Mucosa of descending colon (tissue), 3 donors: Measurements from ENCODE around the gene COMMD6. TPM values are rescaled to one million over a fixed set of nuclear protein-coding genes. Genes with fewer than 3 reads are reported as not detected.

Experiments
- ATAC-seq: fragments of 200-7000 bp; cut with Tn5 transposase; one replicate; pipeline ENCODE4 v1.9.1; 2020; ENCODE audit warnings: mild to moderate bottlenecking, moderate library complexity
- DNase-seq, 3 donors: peaks; one replicate each; pipeline ENCODE4 v3.0.0-alpha.2; 2020
- H3K36me3 ChIP-seq: fragments of 200-600 bp; one replicate; pipeline ENCODE4 v1.8.0; 2021; ENCODE audit warnings: low read depth, mild to moderate bottlenecking
- H3K4me1 ChIP-seq: fragments of 200-600 bp; one replicate; pipeline ENCODE4 v1.8.0; 2021; ENCODE audit warnings: low read depth, mild to moderate bottlenecking
- H3K4me3 ChIP-seq: fragments of 200-600 bp; one replicate; pipeline ENCODE4 v1.8.0; 2021; ENCODE audit warnings: mild to moderate bottlenecking
- H3K9me3 ChIP-seq: fragments of 200-600 bp; one replicate; pipeline ENCODE4 v1.8.0; 2021; ENCODE audit warnings: mild to moderate bottlenecking
- intact Hi-C, 2 donors: fragments of 100-400 bp; cut with DNase I in 1 of 2; cut with micrococcal nuclease in 1 of 2; formaldehyde crosslinking; loops; one replicate each; pipeline versions ENCODE4 v1.11.0 to v1.11.1; 2022; cut with DNase I, micrococcal nuclease
- total RNA-seq, 3 donors: library from RNA; stranded (reverse); fragmentation: NEBNext Ultra II Directional in 2 of 3; extraction: Animal tissue kit (Norgen Biotek cat#: 25700) in 2 of 3; gene quantifications; one replicate each; pipeline versions ENCODE4 v1.2.1 to v1.2.4, GENCODE V29; 2021 to 2023
- TF ChIP-seq, protein P1 (sequence below): fragments of 200-600 bp; IDR thresholded peaks from one replicate; pipeline ENCODE4 v1.8.0; 2022; ENCODE audit warnings: antibody characterized with exemption, mild to moderate bottlenecking
- donor health status: DM: no; HTN: no; CAD: no; lungs with moderate emphysema.
- donor health status: DM: no; HTN: no; CAD: no.
- donor health status: DM: no; HTN: yes; CAD: no.

The COMMD6 gene
- total RNA-seq, 3 donors from 2014 or later: 97.9 to 192 (median 132) TPM

DNA sequence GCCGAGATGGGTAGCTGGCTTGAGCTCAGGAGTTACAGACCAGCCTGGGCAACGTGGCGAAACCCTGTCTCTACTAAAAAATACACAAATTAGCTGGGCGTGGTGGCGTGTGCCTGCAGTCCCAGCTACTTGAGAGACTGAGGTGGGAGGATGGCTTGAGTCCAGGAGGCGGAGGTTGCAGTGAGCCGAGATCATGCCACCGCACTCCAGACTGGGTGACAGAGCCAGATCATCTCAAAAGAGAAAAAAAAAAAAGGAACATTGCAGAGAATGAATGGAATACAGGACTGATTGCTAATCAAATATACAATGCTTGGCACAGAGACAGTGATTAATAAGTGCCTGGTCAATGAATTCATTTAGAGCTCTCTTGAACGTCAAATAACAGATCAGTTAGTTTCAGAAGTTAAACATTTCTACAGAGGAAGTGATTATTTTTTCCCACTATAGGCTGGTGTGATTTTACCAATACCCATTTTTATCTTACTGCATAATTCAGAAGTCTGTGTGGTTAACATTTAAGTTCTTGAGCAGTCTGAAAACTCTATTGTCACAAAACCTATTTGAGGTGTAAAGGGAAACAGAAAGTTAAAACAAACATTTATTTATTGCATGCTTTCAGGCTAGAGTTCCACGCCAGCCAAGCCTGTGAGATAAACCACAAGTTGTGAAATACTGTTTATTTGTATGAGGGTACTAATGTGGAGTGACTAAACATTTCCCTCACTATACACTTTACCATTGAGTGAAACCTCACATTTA is 48.0 kb downstream of the COMMD6 start:
- DNase-seq (peak in 2 of 3 donors; percentile 32 to 38), ATAC-seq (peak; percentile 60)
- no peaks in the 10 kb centered on the region for H3K9me3 ChIP-seq
- intact Hi-C loops: loop anchor here (10.0 kb wide), 2 partner anchors 55 to 115 kb away; partner anchors contain the start of gene UCHL3 (in 1 of the 2)
- peaks cover 5% of the 10 kb centered on the region for H3K4me1 ChIP-seq
- TF ChIP-seq, protein P1, sequence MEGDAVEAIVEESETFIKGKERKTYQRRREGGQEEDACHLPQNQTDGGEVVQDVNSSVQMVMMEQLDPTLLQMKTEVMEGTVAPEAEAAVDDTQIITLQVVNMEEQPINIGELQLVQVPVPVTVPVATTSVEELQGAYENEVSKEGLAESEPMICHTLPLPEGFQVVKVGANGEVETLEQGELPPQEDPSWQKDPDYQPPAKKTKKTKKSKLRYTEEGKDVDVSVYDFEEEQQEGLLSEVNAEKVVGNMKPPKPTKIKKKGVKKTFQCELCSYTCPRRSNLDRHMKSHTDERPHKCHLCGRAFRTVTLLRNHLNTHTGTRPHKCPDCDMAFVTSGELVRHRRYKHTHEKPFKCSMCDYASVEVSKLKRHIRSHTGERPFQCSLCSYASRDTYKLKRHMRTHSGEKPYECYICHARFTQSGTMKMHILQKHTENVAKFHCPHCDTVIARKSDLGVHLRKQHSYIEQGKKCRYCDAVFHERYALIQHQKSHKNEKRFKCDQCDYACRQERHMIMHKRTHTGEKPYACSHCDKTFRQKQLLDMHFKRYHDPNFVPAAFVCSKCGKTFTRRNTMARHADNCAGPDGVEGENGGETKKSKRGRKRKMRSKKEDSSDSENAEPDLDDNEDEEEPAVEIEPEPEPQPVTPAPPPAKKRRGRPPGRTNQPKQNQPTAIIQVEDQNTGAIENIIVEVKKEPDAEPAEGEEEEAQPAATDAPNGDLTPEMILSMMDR: no peak
- no peak overlapping the region for H3K4me3 ChIP-seq
- H3K36me3 ChIP-seq: no peaks in the 10 kb centered on the region

DNA sequence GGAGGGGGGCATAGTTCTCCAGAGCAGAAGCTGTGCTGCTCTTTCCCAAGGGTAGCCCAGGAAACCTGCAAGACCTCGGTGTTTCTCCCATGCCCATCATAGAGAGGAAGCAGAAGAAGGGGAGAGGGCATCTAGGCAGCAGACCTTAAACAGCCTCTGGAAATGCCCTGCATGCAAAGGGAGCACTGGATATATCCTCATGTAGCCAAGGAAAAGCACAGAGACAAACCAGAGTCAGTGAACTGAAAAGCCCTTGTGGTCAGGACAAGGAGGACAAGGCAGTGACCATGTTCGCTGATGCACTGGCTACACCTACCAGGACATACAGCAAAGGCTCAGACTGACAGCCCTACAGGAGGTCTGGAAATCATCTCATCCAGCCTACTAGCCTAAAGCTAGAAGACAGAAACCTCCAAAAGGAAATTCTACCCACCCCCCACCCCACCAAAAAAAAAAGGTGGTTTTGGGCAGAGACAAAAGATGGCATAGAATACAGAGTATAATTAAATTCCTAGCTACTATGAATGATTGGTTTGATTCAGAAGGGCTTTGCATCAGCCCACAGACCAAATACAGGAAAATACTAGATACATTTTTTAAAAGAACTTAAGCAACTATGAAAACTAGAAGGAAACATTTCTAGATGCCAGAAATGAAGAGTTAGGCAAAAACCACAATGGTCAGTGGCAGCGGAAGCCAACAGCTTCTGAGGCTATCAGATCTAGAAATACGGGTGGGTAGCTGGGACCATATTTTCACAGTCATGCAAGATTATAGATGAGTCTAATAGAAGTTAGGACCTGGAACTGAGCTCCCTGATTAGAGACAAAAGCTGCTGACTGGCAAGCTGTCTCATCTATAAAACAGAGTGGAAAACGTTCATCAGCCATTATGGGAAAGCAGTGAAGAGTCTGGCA is 51.2 kb downstream of the COMMD6 start:
- TF ChIP-seq, protein P1: no peak
- H3K4me1 ChIP-seq: peaks cover 5% of the 10 kb centered on the region
- intact Hi-C loops: loop anchor here (10.0 kb wide), 2 partner anchors 58 to 112 kb away; partner anchors contain the start of gene UCHL3 (in 1 of the 2)
- no peak overlapping the region for H3K4me3 ChIP-seq
- H3K9me3 ChIP-seq: no peaks in the 10 kb centered on the region
- DNase-seq (no peak), ATAC-seq (no peak)
- peaks cover 8% of the 10 kb centered on the region for H3K36me3 ChIP-seq

DNA sequence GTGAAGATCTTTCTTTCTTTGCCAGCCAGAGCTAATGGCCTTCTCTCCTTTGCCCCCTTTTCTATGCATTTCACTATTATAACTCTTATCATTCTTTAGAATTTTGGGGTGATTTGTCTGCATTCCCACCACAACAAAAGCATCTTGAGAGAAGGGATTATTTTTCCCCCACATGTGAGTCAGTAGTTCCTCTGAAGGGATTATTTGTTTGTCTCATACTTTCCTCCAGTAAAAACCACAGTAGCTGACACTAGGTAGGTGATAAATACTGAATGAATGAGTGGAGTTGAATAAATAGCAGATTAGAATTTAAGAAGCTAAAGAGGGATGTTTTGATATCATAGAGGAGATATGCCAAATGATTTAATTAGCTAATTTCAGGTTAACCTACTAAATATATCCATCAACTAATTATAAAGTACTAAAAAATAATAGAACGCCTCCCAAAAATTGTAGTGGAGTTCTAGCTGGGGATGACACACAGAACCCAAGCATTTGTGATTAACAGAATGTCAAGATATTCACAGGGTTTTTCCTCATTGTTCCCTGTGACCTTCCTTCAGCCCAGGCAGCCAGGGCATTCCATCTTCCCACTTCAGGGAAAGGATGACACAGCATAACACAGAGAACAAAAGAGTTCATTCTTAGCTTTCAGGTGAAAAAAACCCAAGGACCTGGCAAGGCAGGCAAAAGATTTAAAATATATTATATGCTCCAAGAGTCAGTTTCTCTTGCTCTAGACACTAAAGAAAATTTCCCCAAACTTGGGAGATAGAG is 52.2 kb downstream of the COMMD6 start:
- H3K4me1 ChIP-seq: peaks cover 5% of the 10 kb centered on the region
- DNase-seq: no peak
- H3K9me3 ChIP-seq: no peaks in the 10 kb centered on the region
- TF ChIP-seq, protein P1: no peak
- no peak for ATAC-seq
- peaks cover 8% of the 10 kb centered on the region for H3K36me3 ChIP-seq
- H3K4me3 ChIP-seq: no peak overlapping the region
- intact Hi-C loops: loop anchor here (10.0 kb wide), 2 partner anchors 59 to 111 kb away; partner anchors contain the start of gene UCHL3 (in 1 of the 2)

DNA sequence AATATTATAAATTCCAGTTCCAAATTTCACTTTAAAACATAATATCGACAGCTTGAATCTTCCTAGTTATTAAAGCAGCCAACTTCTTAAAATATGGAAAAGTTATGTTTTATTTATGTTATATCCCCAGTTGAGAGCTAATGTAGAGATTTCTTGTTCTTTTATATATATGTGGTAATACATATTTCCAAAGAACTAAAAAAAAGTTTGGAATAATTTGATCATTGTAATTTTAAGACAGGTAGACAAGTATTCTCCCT is 54.9 kb downstream of the COMMD6 start:
- Histone ChIP-seq H3K4me3 (peak overlapping the region; percentile 74), H3K4me1 (peaks cover 5% of the 10 kb centered on the region), H3K36me3 (peaks cover 8% of the 10 kb centered on the region), H3K9me3 (no peaks in the 10 kb centered on the region)
- intact Hi-C loops: loop anchor here (10.0 kb wide), 2 partner anchors 62 to 108 kb away; partner anchors contain the start of gene UCHL3 (in 1 of the 2)
- TF ChIP-seq, protein P1: no peak
- ATAC-seq (no peak), DNase-seq (no peak)
